K562 (cell line): Measurements from ENCODE around the gene ZDHHC20. TPM values are rescaled to one million over a fixed set of nuclear protein-coding genes. Genes with fewer than 3 reads are reported as not detected.

ENCODE experiments used
- ATAC-seq: fragments of 200-7000 bp; cut with Tn5 transposase; 3 replicates; pipeline ENCODE4 v1.9.1; 2020; ENCODE audit warnings: moderate library complexity
- BruUV-seq: library from RNA; stranded (reverse); fragments of 400-500 nt; replicated peaks from 2 replicates; lab custom pipeline; 2021; lab: Mats Ljungman, UMichigan
- CTCF ChIA-PET: fragments of 300-600 bp; formaldehyde crosslinking; extraction: SDS; loops from one replicate; lab custom pipeline; 2021; ENCODE audit warnings: low intra/inter-chr PET ratio; lab: Yijun Ruan, JAX
- POLR2A ChIA-PET: fragments of 300-600, 350-650 bp; sonication (Branson Sonifier 250); formaldehyde crosslinking; extraction: SDS; loops from one replicate; lab custom pipeline; 2021; ENCODE audit warnings: antibody characterized with exemption, inconsistent platforms; lab: Yijun Ruan, JAX
- DNase-seq, 4 experiments: peaks; one replicate each; pipeline versions ENCODE4 v3.0.0 to v3.0.0-alpha.2; 2011 to 2018; ENCODE audit warnings: low spot score in 3 of 4, mixed read lengths in 3 of 4; ENCODE audit errors: extremely low read depth in 1 of 4
- FAIRE-seq: peaks from 2 replicates; lab custom pipeline; 2011; peaks lifted over from hg19 to GRCh38; lab: Jason Lieb, UNC
- H2AFZ ChIP-seq: 2 replicates; pipeline ENCODE4 v1.6.0; 2011; ENCODE audit warnings: low read depth, low read length, control low read depth, inconsistent platforms
- H3K27ac ChIP-seq: fragments of 200-600 bp; 3 replicates; pipeline ENCODE4 v1.8.0; 2011; ENCODE audit warnings: low read depth, mild to moderate bottlenecking, control low read depth, inconsistent platforms, low read length, moderate library complexity, mixed read lengths; ENCODE audit errors: extremely low read depth
- H3K27me3 ChIP-seq, 2 experiments: fragments of 300-600 bp in 1 of 2; 2 replicates in 1 of 2; 3 replicates in 1 of 2; pipeline versions ENCODE4 v1.6.0 to v1.8.0; 2011; ENCODE audit warnings: inconsistent platforms in 2 of 2, low read length in 2 of 2, mild to moderate bottlenecking in 1 of 2, mixed read lengths in 1 of 2, moderate library complexity in 1 of 2; ENCODE audit not compliant: control insufficient read depth in 2 of 2, insufficient read depth in 2 of 2
- H3K36me3 ChIP-seq: fragments of 300-600 bp; 3 replicates; pipeline ENCODE4 v1.8.0; 2011; ENCODE audit warnings: mild to moderate bottlenecking, low read length, inconsistent platforms; ENCODE audit not compliant: control insufficient read depth, insufficient read depth
- H3K4me1 ChIP-seq, 2 experiments: fragments of 200-600 bp in 1 of 2; replicated peaks in 1 of 2; 2 replicates in 1 of 2; 3 replicates in 1 of 2; pipeline versions ENCODE4 v1.5.1 to v1.8.0; 2011; ENCODE audit warnings: inconsistent platforms in 2 of 2, low read length in 2 of 2, mild to moderate bottlenecking in 1 of 2, mixed read lengths in 1 of 2, moderate library complexity in 1 of 2; ENCODE audit not compliant: control insufficient read depth in 2 of 2, insufficient read depth in 2 of 2
- H3K4me2 ChIP-seq: 2 replicates; pipeline ENCODE4 v1.6.1; 2011; ENCODE audit warnings: low read length, control low read depth, inconsistent platforms, mixed read lengths; ENCODE audit not compliant: insufficient read depth
- H3K4me3 ChIP-seq: fragments of 200-600 bp; sonication (generic), shearing (Covaris generic); 2 replicates; pipeline ENCODE4 v1.5.1; 2016; ENCODE audit warnings: control low read depth, inconsistent platforms
- H3K79me2 ChIP-seq: fragments of 200-600 bp; 3 replicates; pipeline ENCODE4 v1.8.0; 2011; ENCODE audit warnings: low read length, inconsistent platforms; ENCODE audit not compliant: control insufficient read depth, insufficient read depth
- H3K9ac ChIP-seq, 2 experiments: 2 replicates each; pipeline versions ENCODE4 v1.6.0 to v1.6.1; 2011; ENCODE audit warnings: low read depth in 2 of 2, low read length in 2 of 2, control low read depth in 1 of 2, inconsistent platforms in 1 of 2, mild to moderate bottlenecking in 1 of 2, mixed read lengths in 1 of 2; ENCODE audit not compliant: insufficient read depth in 1 of 2
- H3K9me1 ChIP-seq: one replicate; pipeline ENCODE4 v1.6.0; 2011; ENCODE audit warnings: inconsistent platforms, mild to moderate bottlenecking, low read length, moderate library complexity; ENCODE audit not compliant: control insufficient read depth, insufficient read depth
- H3K9me3 ChIP-seq: replicated peaks from 2 replicates; pipeline ENCODE4 v1.5.1; 2011; ENCODE audit warnings: low read depth, low read length, inconsistent platforms; ENCODE audit not compliant: control insufficient read depth, insufficient read depth
- H4K20me1 ChIP-seq: replicated peaks from 2 replicates; pipeline ENCODE4 v1.6.1; 2011; ENCODE audit warnings: low read length, inconsistent platforms, mixed read lengths; ENCODE audit not compliant: control insufficient read depth, insufficient read depth
- ATF3 ChIP-seq, 2 experiments: fragments of 450-650 bp in 1 of 2; sonication (generic) in 1 of 2; formaldehyde crosslinking in 1 of 2; IDR thresholded peaks in 1 of 2; conservative IDR thresholded peaks in 1 of 2; 2 replicates each; pipeline versions ENCODE4 v1.6.1 to v1.8.1; 2016 to 2023; ENCODE audit warnings: mild to moderate bottlenecking in 2 of 2, moderate library complexity in 2 of 2, inconsistent platforms in 1 of 2, missing genetic modification reagents in 1 of 2
- DMBX1 ChIP-seq: fragments of 250-450 bp; sonication (Bioruptor Pico); IDR thresholded peaks from 2 replicates; pipeline ENCODE4 v1.8.0; 2022; ENCODE audit warnings: inconsistent platforms, mild to moderate bottlenecking, moderate library complexity, borderline replicate concordance
- GATAD2A ChIP-seq: fragments of 450-650 bp; IDR thresholded peaks from 2 replicates; pipeline ENCODE4 v1.6.1; 2017
- GTF3C2 ChIP-seq: IDR thresholded peaks from 3 replicates; pipeline ENCODE4 v1.6.1; 2011; ENCODE audit warnings: borderline replicate concordance, mild to moderate bottlenecking, moderate library complexity; ENCODE audit not compliant: insufficient read length; ENCODE audit errors: extremely low read depth
- MLLT1 ChIP-seq, 2 experiments: fragments of 450-650 bp; IDR thresholded peaks; 2 replicates each; pipeline ENCODE4 v1.6.1; 2016
- MXD1 ChIP-seq: fragments of 250-450 bp; sonication (Bioruptor Pico); IDR thresholded peaks from 2 replicates; pipeline ENCODE4 v1.8.0; 2021; ENCODE audit warnings: borderline replicate concordance, mild to moderate bottlenecking, moderate library complexity; ENCODE audit not compliant: poor library complexity, severe bottlenecking
- ZNF408 ChIP-seq: fragments of 250-450 bp; sonication (Bioruptor Pico); IDR thresholded peaks from 2 replicates; pipeline ENCODE4 v1.4.0; 2020; ENCODE audit warnings: low read depth, mild to moderate bottlenecking, moderate library complexity
- ZNF778 ChIP-seq: fragments of 450-650 bp; formaldehyde crosslinking; IDR thresholded peaks from 2 replicates; pipeline ENCODE4 v1.4.0; 2020; ENCODE audit warnings: mild to moderate bottlenecking, moderate library complexity
- WGBS: fragments of 100-300 bp; shearing (Covaris generic); methylation state at CpG from one replicate; pipeline ENCODE4 v1.1.6; 2016; ENCODE audit warnings: low coverage, mixed read lengths; ENCODE audit not compliant: insufficient coverage; ENCODE audit errors: missing lambda C conversion rate; 5-methylcytosine and 5-hydroxymethylcytosine counted together
- in situ Hi-C: fragments of 300-500 bp; cut with MboI; formaldehyde crosslinking; loops from 4 replicates; pipeline ENCODE4 v1.15.0; 2018; ENCODE audit warnings: inconsistent platforms, mixed read lengths
- intact Hi-C: fragments of 100-400 bp; cut with micrococcal nuclease; formaldehyde crosslinking; loops from 2 replicates; pipeline ENCODE4 v1.14.2; 2022
- polyA plus RNA-seq, 8 experiments: library from polyadenylated mRNA; depleted of rRNA in 4 of 8; stranded (reverse) in 5 of 8; unstranded in 3 of 8; fragments of >200 nt; fragmentation: Nextera tagmentation in 2 of 8; fragmentation: Illumina TruSeq in 1 of 8; extraction: Ambion mirVana in 2 of 8; extraction: Trizol in 1 of 8; gene quantifications; 2 replicates each; pipeline versions ENCODE4 v1.2.1 to v1.2.3, GENCODE V29; 2011 to 2014; ENCODE audit warnings: inconsistent platforms in 1 of 8, missing spikeins in 1 of 8
- total RNA-seq, 7 experiments: library from RNA; depleted of rRNA in 6 of 7; stranded (reverse); fragments of >200 nt in 6 of 7; fragmentation: Illumina TruSeq in 2 of 7; extraction: Trizol in 2 of 7; gene quantifications; 2 replicates each; pipeline versions ENCODE4 v1.2.1 to v1.2.3, GENCODE V29; 2011 to 2021; ENCODE audit warnings: low replicate concordance in 1 of 7

The ZDHHC20 gene
- total and polyA plus RNA-seq, 9 of the 15 experiments (the other 6 are each of a cell fraction or from before 2014, with no cell fraction given) = 2.7 to 20.9 (median 15.8) TPM

- no peak for TF ChIP-seq ZNF778
- TF ChIP-seq ZNF408 = no peak
- TF ChIP-seq MLLT1 (IDR thresholded peaks at IDR 0.05) = no peak
These were observed 99.2 kb downstream of the ZDHHC20 start (continued) for GRCh38 chr13:21359855-21360254.

- whole genome bisulfite sequencing = no CpG with 5 or more reads among the region's 3 CpGs
- ATAC-seq = no peak
- no peak for TF ChIP-seq MXD1
- TF ChIP-seq DMBX1 (CRISPR knock-in tag) = no peak
- no peak for TF ChIP-seq GATAD2A
- no peak for TF ChIP-seq GTF3C2
- no peak for TF ChIP-seq ATF3 (IDR thresholded peaks at IDR 0.05)
- no peak for TF ChIP-seq ATF3 (CRISPR knock-in tag; conservative IDR thresholded peaks at IDR 0.05)
These were observed 103.8 kb downstream of the ZDHHC20 start for GRCh38 chr13:21355304-21355703.

More at GRCh38 chr13:21355304-21355703, 103.8 kb downstream of the ZDHHC20 start:
- ChIA-PET POLR2A (no interaction called here), CTCF (no interaction called here)
- DNase-seq (no peak), FAIRE-seq (no peak)
- no TSS peak for BruUV-seq
- no peaks in the 10 kb centered on the region for H3K9me3 ChIP-seq
- no peak overlapping the region for H3K9ac ChIP-seq
- no peaks in the 10 kb centered on the region for H3K4me1 ChIP-seq
- H3K4me2 ChIP-seq = no peak overlapping the region
- no peak overlapping the region for H3K4me3 ChIP-seq
- H3K27me3 ChIP-seq = peaks cover 3 to 21% of the 10 kb centered on the region in 2 experiments; a peak in 4 of 5 replicates
- intact Hi-C loops (no loop called here), in situ Hi-C loops (no loop called here)
- H3K27ac ChIP-seq = no peak overlapping the region
- H3K79me2 ChIP-seq = no peaks in the 10 kb centered on the region
- H4K20me1 ChIP-seq = no peaks in the 10 kb centered on the region
- H3K9me1 ChIP-seq = no peaks in the 10 kb centered on the region
- H2AFZ ChIP-seq = no peak overlapping the region
- no peaks in the 10 kb centered on the region for H3K36me3 ChIP-seq
